AG04449 (cell line): ENCODE data around the gene TTC34.
"Not testable (repeated sequence)": the region's sequence is repeated elsewhere in the genome, so short reads cannot be mapped to it uniquely, and the experiment has no call there.

ENCODE experiments used
- CTCF ChIA-PET: fragments of 350-600 bp; formaldehyde crosslinking; extraction: SDS; loops from one replicate; lab custom pipeline; 2021; ENCODE audit warnings: antibody characterized with exemption; lab: Yijun Ruan, JAX
- POLR2A ChIA-PET: fragments of 400-600, 350-600 bp; formaldehyde crosslinking; extraction: SDS; loops from one replicate; lab custom pipeline; 2020; ENCODE audit warnings: antibody characterized with exemption, inconsistent platforms; lab: Yijun Ruan, JAX
- DNase-seq: peaks from one replicate; pipeline ENCODE4 v3.0.0-alpha.2; 2010; ENCODE audit warnings: low read depth, low spot score
- H3K4me3 ChIP-seq: 2 replicates; pipeline ENCODE4 v1.5.1; 2011; ENCODE audit warnings: low read depth, mild to moderate bottlenecking, control low read depth, low read length
- TF ChIP-seq, protein P1 (sequence below): IDR thresholded peaks from one replicate; pipeline ENCODE4 v1.5.1; 2011; ENCODE audit warnings: mild to moderate bottlenecking, moderate library complexity, low read length, control low read depth, inconsistent platforms; ENCODE audit not compliant: insufficient read depth; ENCODE audit errors: missing control alignments

Gene TTC34

DNA sequence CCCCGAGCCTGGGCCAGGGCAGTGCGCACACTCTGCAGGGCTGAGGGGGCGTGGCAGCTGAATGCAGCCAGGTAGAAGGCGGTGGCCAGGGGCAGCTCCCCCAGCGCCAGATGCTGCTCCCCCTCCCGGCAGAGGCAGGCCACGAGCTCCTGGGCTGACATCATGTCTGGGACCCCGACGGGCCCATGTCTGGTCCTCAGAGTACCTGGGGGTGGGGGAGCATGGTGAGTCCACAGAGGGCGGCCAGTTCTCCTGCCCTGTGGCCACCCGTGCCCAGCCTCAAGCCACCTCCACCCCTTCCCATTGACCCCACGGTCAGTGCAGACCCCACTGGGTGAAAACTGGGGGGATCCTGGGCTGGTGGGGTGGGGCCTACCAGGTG, 838 bp downstream of the TTC34 start:
- POLR2A ChIA-PET: no interaction called here
- CTCF ChIA-PET: no interaction called here
- H3K4me3 ChIP-seq: no peak overlapping the region
- TF ChIP-seq, protein P1, sequence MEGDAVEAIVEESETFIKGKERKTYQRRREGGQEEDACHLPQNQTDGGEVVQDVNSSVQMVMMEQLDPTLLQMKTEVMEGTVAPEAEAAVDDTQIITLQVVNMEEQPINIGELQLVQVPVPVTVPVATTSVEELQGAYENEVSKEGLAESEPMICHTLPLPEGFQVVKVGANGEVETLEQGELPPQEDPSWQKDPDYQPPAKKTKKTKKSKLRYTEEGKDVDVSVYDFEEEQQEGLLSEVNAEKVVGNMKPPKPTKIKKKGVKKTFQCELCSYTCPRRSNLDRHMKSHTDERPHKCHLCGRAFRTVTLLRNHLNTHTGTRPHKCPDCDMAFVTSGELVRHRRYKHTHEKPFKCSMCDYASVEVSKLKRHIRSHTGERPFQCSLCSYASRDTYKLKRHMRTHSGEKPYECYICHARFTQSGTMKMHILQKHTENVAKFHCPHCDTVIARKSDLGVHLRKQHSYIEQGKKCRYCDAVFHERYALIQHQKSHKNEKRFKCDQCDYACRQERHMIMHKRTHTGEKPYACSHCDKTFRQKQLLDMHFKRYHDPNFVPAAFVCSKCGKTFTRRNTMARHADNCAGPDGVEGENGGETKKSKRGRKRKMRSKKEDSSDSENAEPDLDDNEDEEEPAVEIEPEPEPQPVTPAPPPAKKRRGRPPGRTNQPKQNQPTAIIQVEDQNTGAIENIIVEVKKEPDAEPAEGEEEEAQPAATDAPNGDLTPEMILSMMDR: no peak
- DNase-seq: no peak

DNA sequence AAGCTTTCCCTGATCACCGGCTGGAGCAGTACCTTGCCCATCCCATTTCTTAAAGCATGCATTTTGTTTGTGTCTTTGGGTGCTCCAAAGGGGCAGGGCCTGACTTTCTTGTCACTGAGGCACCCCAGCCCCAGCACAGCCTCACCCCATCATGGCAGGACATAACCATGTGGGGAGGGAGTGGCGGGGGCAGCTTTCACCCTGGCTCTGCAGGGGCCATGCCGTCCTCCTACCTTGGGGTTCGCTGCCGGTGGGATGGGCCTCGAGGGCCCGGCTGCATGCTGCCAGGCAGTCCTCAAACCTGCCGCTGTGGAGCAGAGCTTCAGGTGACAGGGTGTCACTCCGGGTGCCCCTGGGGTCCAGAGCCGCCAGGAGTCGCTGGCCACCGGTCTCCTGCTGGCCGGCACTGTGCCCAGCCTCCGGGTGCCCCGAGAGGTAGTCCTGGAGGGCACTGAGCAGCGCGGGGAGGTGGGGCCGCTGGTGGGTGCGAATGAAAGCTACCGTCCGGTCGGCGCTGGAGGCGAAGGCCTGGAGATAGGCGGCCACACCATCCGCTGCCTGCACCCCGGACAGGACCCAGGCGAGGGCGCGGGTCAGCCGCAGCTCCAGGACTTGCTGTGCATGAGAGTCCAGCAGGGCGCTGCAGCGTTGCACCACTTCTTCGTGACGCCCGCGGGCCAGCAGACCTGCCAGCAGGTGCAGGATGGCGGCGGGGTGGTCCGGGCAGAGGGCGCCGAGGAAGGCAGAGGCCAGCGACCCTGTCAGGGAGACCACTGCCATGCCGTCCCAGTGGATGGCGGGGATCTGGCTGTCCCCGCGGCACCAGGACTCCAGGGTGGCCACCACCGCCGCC, 1.5 kb downstream of the TTC34 start:
- TF ChIP-seq, protein P1: no peak
- H3K4me3 ChIP-seq: no peak overlapping the region
- CTCF ChIA-PET: no interaction called here
- POLR2A ChIA-PET: no interaction called here
- DNase-seq: no peak

DNA sequence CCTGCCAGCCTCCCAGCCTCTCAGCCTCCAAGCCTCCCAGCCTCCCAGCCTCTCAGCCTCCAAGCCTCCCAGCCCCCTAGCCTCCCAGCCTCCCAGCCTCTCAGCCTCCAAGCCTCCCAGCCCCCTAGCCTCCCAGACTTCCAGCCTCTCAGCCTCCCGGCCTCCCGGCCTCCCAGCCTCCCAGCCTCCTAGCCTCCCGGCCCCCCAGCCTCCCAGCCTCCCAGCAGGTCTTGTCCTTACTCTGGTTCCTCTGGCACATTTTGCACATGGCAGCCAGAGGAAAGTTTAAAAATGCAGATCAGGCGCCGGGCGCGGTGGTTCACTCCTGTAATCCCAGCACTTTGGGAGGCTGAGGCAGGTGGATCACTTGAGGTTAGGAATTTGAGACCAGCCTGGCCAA, 2.5 kb downstream of the TTC34 start:
- POLR2A ChIA-PET, DNase-seq, H3K4me3 ChIP-seq, CTCF ChIA-PET: not testable (repeated sequence)

DNA sequence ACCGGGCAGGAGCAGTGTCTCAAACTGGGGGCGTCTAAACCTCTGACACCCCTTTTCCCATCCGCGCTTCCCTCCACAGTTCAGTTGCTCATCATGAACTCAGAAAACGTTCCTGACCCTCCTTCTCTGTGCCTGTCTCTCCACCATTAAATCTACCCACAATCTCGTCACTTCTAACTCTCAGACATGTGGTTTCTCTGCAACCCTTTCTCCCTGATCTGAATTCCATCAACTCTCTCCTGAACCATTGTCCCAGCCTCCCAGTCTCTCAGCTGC, 3.8 kb downstream of the TTC34 start:
- TF ChIP-seq, protein P1: no peak
- no peak for DNase-seq
- ChIA-PET CTCF (no interaction called here), POLR2A (no interaction called here)
- no peak overlapping the region for H3K4me3 ChIP-seq

DNA sequence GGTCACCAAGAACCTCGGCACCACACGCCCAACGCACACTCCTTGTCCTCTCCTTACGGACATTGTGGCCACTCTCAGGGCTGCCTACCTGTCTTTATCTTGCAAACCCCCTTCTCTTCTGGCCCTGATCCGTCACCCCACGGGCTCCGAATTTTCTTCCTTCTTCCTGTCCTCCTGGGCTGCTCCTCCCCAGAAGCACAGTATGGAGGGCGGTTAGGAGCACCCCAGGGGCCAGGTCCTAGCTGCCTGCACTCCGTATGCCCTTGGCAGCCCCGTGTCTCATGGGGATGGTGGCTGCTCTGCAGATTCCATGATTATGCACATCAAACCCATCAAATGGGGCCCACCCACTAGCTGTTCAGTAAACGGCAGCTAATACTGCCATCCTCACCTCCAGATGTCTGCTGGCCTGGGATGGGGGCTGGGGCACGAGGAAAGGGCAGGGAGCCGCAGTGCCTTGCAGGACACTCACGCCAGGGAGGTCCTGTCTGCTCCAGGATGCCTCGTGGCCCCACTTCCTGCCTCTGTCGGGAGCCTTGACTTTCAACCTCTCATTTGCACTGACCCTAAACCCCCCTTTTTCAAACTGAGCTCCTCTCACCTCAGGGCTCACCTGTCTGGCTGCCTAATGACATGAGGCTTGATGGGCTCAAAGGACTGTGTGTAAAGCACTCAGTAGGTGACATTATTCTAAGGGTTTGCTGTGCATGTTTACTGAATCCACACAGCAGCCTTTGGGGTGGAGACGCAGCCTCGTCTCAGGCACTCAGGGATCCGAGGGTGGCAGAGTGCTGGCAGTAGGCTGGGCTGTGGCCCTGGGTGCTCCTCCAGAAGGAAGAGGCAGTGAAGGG, 4.4 kb downstream of the TTC34 start:
- CTCF ChIA-PET: no interaction called here
- TF ChIP-seq, protein P1: no peak
- H3K4me3 ChIP-seq: no peak overlapping the region
- POLR2A ChIA-PET: no interaction called here
- DNase-seq: no peak

DNA sequence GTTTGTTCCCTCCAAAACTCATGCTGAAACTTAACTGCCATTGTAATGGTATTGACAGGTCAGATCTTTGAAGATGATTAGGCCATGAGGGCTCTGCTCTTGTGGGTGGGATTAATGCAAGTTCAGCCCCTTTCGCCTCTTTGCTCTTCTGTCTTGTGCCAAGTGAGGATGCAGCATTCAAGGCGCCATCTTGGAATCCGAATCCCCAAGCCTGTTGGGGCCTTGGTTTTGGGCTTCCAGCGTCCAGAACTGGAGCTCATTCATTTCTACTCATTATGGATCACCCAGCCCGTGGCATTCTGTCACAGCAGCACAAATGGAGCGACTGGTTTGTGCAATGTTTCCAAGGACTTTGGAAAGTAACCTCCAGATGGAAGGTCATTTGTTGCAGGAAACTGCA, 5.6 kb downstream of the TTC34 start:
- ChIA-PET POLR2A (no interaction called here), CTCF (no interaction called here)
- H3K4me3 ChIP-seq: no peak overlapping the region
- TF ChIP-seq, protein P1: no peak
- DNase-seq: no peak
